Mesendoderm (in vitro differentiated cells): ENCODE data around the gene CRYL1.

ENCODE experiments used
- DNase-seq: peaks from one replicate; pipeline ENCODE4 v3.0.0; 2013
- H2AK5ac ChIP-seq: 2 replicates; pipeline ENCODE4 v1.6.1; 2013; ENCODE audit warnings: low read length, inconsistent platforms
- H2BK120ac ChIP-seq: 2 replicates; pipeline ENCODE4 v1.6.1; 2013; ENCODE audit warnings: low read depth, mild to moderate bottlenecking, low read length, moderate library complexity, mixed read lengths
- H2BK15ac ChIP-seq: replicated peaks from 2 replicates; pipeline ENCODE4 v1.6.1; 2013; ENCODE audit warnings: low read depth, mild to moderate bottlenecking, moderate library complexity
- H2BK5ac ChIP-seq: 2 replicates; pipeline ENCODE4 v1.6.1; 2013; ENCODE audit warnings: low read length, inconsistent platforms
- H3K18ac ChIP-seq: 2 replicates; pipeline ENCODE4 v1.6.1; 2013; ENCODE audit warnings: mild to moderate bottlenecking, low read length, mixed read lengths
- H3K23ac ChIP-seq: one replicate; pipeline ENCODE4 v1.6.1; 2013; ENCODE audit warnings: low read length
- H3K27ac ChIP-seq: 2 replicates; pipeline ENCODE4 v1.5.1; 2013; ENCODE audit warnings: low read depth, mild to moderate bottlenecking, inconsistent platforms, low read length, moderate library complexity
- H3K27me3 ChIP-seq: 2 replicates; pipeline ENCODE4 v1.6.1; 2013; ENCODE audit warnings: low read length, control low read depth, mild to moderate bottlenecking, inconsistent platforms; ENCODE audit not compliant: insufficient read depth, poor library complexity
- H3K36me3 ChIP-seq: 2 replicates; pipeline ENCODE4 v1.6.1; 2013; ENCODE audit warnings: low read length, inconsistent platforms; ENCODE audit not compliant: control insufficient read depth, insufficient read depth
- H3K4ac ChIP-seq: one replicate; pipeline ENCODE4 v1.6.1; 2013; ENCODE audit warnings: low read depth, mild to moderate bottlenecking, low read length, moderate library complexity
- H3K4me1 ChIP-seq: 2 replicates; pipeline ENCODE4 v1.6.1; 2013; ENCODE audit warnings: low read depth, low read length, inconsistent platforms; ENCODE audit not compliant: control insufficient read depth
- H3K4me2 ChIP-seq: 2 replicates; pipeline ENCODE4 v1.6.1; 2013; ENCODE audit warnings: low read length
- H3K4me3 ChIP-seq: 2 replicates; pipeline ENCODE4 v1.5.1; 2013; ENCODE audit warnings: mild to moderate bottlenecking, low read length
- H3K56ac ChIP-seq: one replicate; pipeline ENCODE4 v1.6.1; 2013; ENCODE audit warnings: low read length
- H3K79me1 ChIP-seq: 2 replicates; pipeline ENCODE4 v1.6.1; 2013; ENCODE audit warnings: low read length, inconsistent platforms
- H3K79me2 ChIP-seq: 2 replicates; pipeline ENCODE4 v1.6.1; 2013; ENCODE audit warnings: mild to moderate bottlenecking, low read length; ENCODE audit not compliant: control insufficient read depth, insufficient read depth
- H3K9ac ChIP-seq: 2 replicates; pipeline ENCODE4 v1.6.1; 2013; ENCODE audit warnings: low read length, inconsistent platforms
- H4K5ac ChIP-seq: one replicate; pipeline ENCODE4 v1.6.1; 2013; ENCODE audit warnings: low read length
- H4K8ac ChIP-seq: one replicate; pipeline ENCODE4 v1.6.1; 2013; ENCODE audit warnings: low read depth, mild to moderate bottlenecking, control low read depth, low read length, moderate library complexity
- WGBS: extraction: QIAGEN DNeasy Blood & Tissue Kit; methylation state at CpG from one replicate; pipeline ENCODE4 v1.1.7; 2013; ENCODE audit warnings: low lambda C conversion rate, missing lambda C conversion rate; ENCODE audit not compliant: insufficient coverage; ENCODE audit errors: extremely low coverage; 5-methylcytosine and 5-hydroxymethylcytosine counted together

Gene CRYL1

DNA sequence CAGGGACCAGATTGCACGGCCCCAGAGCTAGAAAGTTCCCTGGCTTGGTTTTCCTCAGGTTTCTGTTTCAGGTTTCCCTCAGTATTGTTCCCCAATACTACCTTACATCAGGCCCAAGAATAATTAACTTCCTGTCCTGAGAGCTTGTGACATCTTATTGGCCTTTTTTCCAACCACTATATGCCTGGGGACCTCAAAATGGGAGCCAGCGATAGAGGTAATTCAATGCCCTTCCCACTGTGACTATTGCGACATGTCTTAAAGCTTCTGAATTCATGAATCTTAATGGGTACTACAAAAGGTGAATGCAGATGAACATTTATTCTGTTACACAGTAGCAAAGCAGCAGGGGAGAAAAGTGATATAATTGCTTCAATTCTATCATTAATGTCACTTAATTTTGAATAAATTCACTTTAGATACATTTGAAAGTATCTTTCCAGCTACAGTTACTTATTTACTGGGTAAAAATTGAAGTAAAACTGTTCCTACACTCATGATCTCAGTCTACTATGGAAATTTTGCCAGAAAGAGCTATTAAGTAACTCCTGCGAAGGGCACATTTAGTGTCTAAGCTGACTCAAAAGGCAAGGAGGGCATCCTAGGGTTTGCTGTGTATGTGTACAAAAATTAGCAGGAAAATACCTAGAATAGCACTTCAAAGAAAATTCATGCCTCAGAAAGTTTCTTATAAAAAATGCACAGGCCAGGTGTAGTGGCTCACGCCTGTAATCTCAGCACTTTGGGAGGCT is 4.1 kb downstream of the CRYL1 start:
- DNase-seq, result no peak
- WGBS, result no CpG with 5 or more reads among the region's 5 CpGs

DNA sequence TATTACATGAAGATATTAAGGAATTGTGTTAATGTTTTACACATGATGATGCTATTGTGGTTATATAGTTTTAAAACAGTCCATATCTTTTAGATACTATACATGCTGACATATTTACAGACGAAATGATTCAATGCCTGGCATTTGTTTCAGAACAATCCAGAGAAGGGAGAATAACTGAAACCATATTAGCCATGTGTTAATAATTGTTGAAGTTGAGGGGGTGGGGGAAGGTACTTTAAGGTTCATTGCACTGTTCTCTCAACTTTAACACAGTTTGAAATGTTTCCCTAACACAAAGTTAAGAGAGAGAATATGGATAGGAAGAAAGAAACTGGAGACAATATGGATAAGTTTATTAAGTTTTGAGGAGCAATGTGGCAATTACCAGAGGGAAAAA is 5.8 kb downstream of the CRYL1 start:
- H3K4ac ChIP-seq, result no peak overlapping the region
- H3K4me2 ChIP-seq, result no peak overlapping the region
- no peaks in the 10 kb centered on the region for H3K4me1 ChIP-seq
- WGBS, result no CpG with 5 or more reads among the region's 1 CpG
- no peak overlapping the region for H2BK15ac ChIP-seq
- H3K79me1 ChIP-seq, result no peaks in the 10 kb centered on the region
- no peak overlapping the region for H2BK5ac ChIP-seq
- no peak overlapping the region for H3K56ac ChIP-seq
- DNase-seq, result no peak
- H3K18ac ChIP-seq, result no peak overlapping the region
- H2AK5ac ChIP-seq, result no peak overlapping the region
- no peak overlapping the region for H3K27ac ChIP-seq
- no peak overlapping the region for H3K23ac ChIP-seq
- no peak overlapping the region for H4K8ac ChIP-seq
- H3K9ac ChIP-seq, result no peak overlapping the region
- no peaks in the 10 kb centered on the region for H3K79me2 ChIP-seq
- H3K36me3 ChIP-seq, result no peaks in the 10 kb centered on the region
- no peak overlapping the region for H4K5ac ChIP-seq
- H3K4me3 ChIP-seq, result no peak overlapping the region
- H3K27me3 ChIP-seq, result no peaks in the 10 kb centered on the region
- H2BK120ac ChIP-seq, result no peak overlapping the region

More for the DNA sequence above, 4.1 kb downstream of the CRYL1 start:
- H3K18ac ChIP-seq, result no peak overlapping the region
- H3K4ac ChIP-seq, result no peak overlapping the region
- H3K27me3 ChIP-seq, result no peaks in the 10 kb centered on the region
- no peak overlapping the region for H3K9ac ChIP-seq
- no peak overlapping the region for H2AK5ac ChIP-seq
- no peak overlapping the region for H3K23ac ChIP-seq
- H3K79me2 ChIP-seq, result no peaks in the 10 kb centered on the region
- no peak overlapping the region for H3K4me2 ChIP-seq
- no peaks in the 10 kb centered on the region for H3K4me1 ChIP-seq
- H2BK15ac ChIP-seq, result no peak overlapping the region
- no peak overlapping the region for H3K27ac ChIP-seq
- no peaks in the 10 kb centered on the region for H3K79me1 ChIP-seq
- H3K4me3 ChIP-seq, result no peak overlapping the region
- no peak overlapping the region for H4K5ac ChIP-seq
- no peak overlapping the region for H2BK120ac ChIP-seq
- H2BK5ac ChIP-seq, result no peak overlapping the region
- no peaks in the 10 kb centered on the region for H3K36me3 ChIP-seq
- no peak overlapping the region for H4K8ac ChIP-seq
- H3K56ac ChIP-seq, result no peak overlapping the region

- Histone ChIP-seq H3K79me2 (no peaks in the 10 kb centered on the region), H3K36me3 (no peaks in the 10 kb centered on the region), H2BK15ac (no peak overlapping the region), H2BK5ac (no peak overlapping the region), H3K4me2 (no peak overlapping the region), H3K27ac (no peak overlapping the region), H3K27me3 (no peaks in the 10 kb centered on the region), H4K5ac (no peak overlapping the region), H3K18ac (no peak overlapping the region), H3K56ac (no peak overlapping the region), H3K9ac (no peak overlapping the region), H3K23ac (no peak overlapping the region), H2BK120ac (no peak overlapping the region), H3K4ac (no peak overlapping the region), H4K8ac (no peak overlapping the region), H2AK5ac (no peak overlapping the region), H3K4me1 (no peaks in the 10 kb centered on the region), H3K4me3 (no peak overlapping the region), H3K79me1 (no peaks in the 10 kb centered on the region)
- WGBS, result no CpG with 5 or more reads among the region's 7 CpGs
- no peak for DNase-seq
These were observed 7.0 kb downstream of the CRYL1 start for GRCh38 chr13:20518660-20519100.

DNA sequence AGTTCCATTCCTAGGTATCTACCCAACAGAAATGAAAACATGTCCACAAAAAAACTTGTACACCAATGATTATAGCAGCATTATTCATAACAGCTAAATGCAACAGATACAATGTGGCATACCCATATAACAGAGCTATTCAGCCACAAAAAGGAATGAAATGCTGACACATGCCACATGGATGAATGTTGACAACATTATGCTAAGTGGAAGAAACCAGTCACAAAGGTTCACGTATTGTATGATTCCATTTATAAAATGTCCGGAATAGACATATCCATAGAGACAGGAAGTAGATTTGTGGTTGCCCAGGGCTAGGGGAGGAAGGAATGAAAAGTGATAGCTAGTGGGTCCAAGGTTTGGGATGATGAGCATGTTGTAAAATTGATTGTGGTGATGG is 10.8 kb downstream of the CRYL1 start:
- no CpG with 5 or more reads among the region's 2 CpGs for WGBS
- no peaks in the 10 kb centered on the region for H3K79me1 ChIP-seq
- H2BK5ac ChIP-seq, result no peak overlapping the region
- H3K18ac ChIP-seq, result no peak overlapping the region
- no peak overlapping the region for H3K9ac ChIP-seq
- no peak overlapping the region for H2BK120ac ChIP-seq
- no peak overlapping the region for H2BK15ac ChIP-seq
- no peak overlapping the region for H3K4me3 ChIP-seq
- no peak overlapping the region for H4K5ac ChIP-seq
- no peaks in the 10 kb centered on the region for H3K36me3 ChIP-seq
- H4K8ac ChIP-seq, result no peak overlapping the region
- no peak overlapping the region for H3K4me2 ChIP-seq
- H3K4ac ChIP-seq, result no peak overlapping the region
- no peak overlapping the region for H3K27ac ChIP-seq
- no peak for DNase-seq
- no peak overlapping the region for H2AK5ac ChIP-seq
- no peaks in the 10 kb centered on the region for H3K79me2 ChIP-seq
- no peak overlapping the region for H3K56ac ChIP-seq
- no peaks in the 10 kb centered on the region for H3K27me3 ChIP-seq
- H3K23ac ChIP-seq, result no peak overlapping the region
- H3K4me1 ChIP-seq, result peaks cover 3% of the 10 kb centered on the region

DNA sequence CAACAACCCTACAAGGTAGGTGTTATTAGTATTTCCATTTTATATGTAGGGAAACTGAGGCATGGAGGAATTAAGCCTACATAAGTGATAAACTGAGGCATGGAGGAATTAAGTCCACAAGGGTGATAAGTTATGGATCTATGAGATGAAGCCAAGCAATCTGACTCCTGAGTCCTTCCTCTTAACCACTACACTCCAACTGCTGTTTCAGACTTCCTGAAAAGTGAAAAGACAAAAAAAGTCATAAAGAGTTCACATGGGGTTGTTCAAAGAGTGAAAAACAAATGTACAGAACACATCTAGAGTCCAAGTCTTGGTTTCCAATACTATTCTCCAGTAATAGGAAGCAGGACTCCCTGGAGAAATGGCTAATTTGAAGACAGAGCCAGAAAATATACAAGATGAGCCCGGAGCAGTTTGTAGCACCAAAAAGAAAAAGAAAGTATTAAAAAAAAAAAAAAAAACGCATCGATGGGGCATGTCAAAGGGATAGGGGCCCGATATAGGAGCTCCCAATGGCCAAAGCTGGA is 12.1 kb downstream of the CRYL1 start:
- H4K5ac ChIP-seq, result no peak overlapping the region
- no peak overlapping the region for H3K56ac ChIP-seq
- H2BK120ac ChIP-seq, result no peak overlapping the region
- H3K4me2 ChIP-seq, result no peak overlapping the region
- H3K36me3 ChIP-seq, result no peaks in the 10 kb centered on the region
- no peak overlapping the region for H3K4ac ChIP-seq
- no CpG with 5 or more reads among the region's 4 CpGs for WGBS
- no peaks in the 10 kb centered on the region for H3K79me1 ChIP-seq
- no peak overlapping the region for H3K27ac ChIP-seq
- H4K8ac ChIP-seq, result no peak overlapping the region
- no peak overlapping the region for H3K18ac ChIP-seq
- no peak for DNase-seq
- H3K79me2 ChIP-seq, result no peaks in the 10 kb centered on the region
- no peak overlapping the region for H2BK15ac ChIP-seq
- no peaks in the 10 kb centered on the region for H3K27me3 ChIP-seq
- H3K4me3 ChIP-seq, result no peak overlapping the region
- no peak overlapping the region for H3K23ac ChIP-seq
- H2BK5ac ChIP-seq, result no peak overlapping the region
- H3K9ac ChIP-seq, result no peak overlapping the region
- no peak overlapping the region for H2AK5ac ChIP-seq
- peaks cover 3% of the 10 kb centered on the region for H3K4me1 ChIP-seq
